DND-41 (cell line): ENCODE results near the gene ATP5PO.

Source experiments
- ATAC-seq: fragments of 200-7000 bp; cut with Tn5 transposase; 3 replicates; pipeline ENCODE4 v1.9.1; 2021; ENCODE audit warnings: low read depth; ENCODE audit not compliant: insufficient read depth
- DNase-seq: peaks from one replicate; pipeline ENCODE4 v3.0.0-alpha.2; 2020
- H2AFZ ChIP-seq: 2 replicates; pipeline ENCODE4 v1.6.0; 2012; ENCODE audit warnings: low read depth, low read length
- H3K27ac ChIP-seq: 2 replicates; pipeline ENCODE4 v1.5.1; 2012; ENCODE audit warnings: low read length, inconsistent platforms
- H3K27me3 ChIP-seq: fragments of 200-600 bp; sonication (generic); 2 replicates; pipeline ENCODE4 v1.6.0; 2012; ENCODE audit warnings: low read length, mild to moderate bottlenecking, inconsistent platforms; ENCODE audit not compliant: insufficient read depth, poor library complexity
- H3K36me3 ChIP-seq: 2 replicates; pipeline ENCODE4 v1.5.1; 2012; ENCODE audit warnings: low read length, inconsistent platforms; ENCODE audit not compliant: insufficient read depth
- H3K4me1 ChIP-seq: 2 replicates; pipeline ENCODE4 v1.5.1; 2012; ENCODE audit warnings: mild to moderate bottlenecking, low read length; ENCODE audit not compliant: insufficient read depth
- H3K4me2 ChIP-seq: 2 replicates; pipeline ENCODE4 v1.6.0; 2012; ENCODE audit warnings: mild to moderate bottlenecking, moderate library complexity, low read length, inconsistent platforms; ENCODE audit not compliant: insufficient read depth
- H3K4me3 ChIP-seq, 2 experiments: fragments of 200-600 bp in 1 of 2; shearing (Covaris generic) in 1 of 2; 2 replicates each; pipeline ENCODE4 v1.5.1; 2012 to 2016; ENCODE audit warnings: inconsistent platforms in 2 of 2, low read length in 2 of 2, mild to moderate bottlenecking in 2 of 2, low read depth in 1 of 2, moderate library complexity in 1 of 2
- H3K79me2 ChIP-seq: 2 replicates; pipeline ENCODE4 v1.6.0; 2012; ENCODE audit warnings: low read length, inconsistent platforms; ENCODE audit not compliant: insufficient read depth
- H3K9ac ChIP-seq: 2 replicates; pipeline ENCODE4 v1.6.0; 2012; ENCODE audit warnings: low read depth, mild to moderate bottlenecking, inconsistent platforms, low read length, moderate library complexity
- H3K9me3 ChIP-seq: 2 replicates; pipeline ENCODE4 v1.5.1; 2012; ENCODE audit warnings: low read length, moderate library complexity, mild to moderate bottlenecking, inconsistent platforms; ENCODE audit not compliant: insufficient read depth, severe bottlenecking
- H4K20me1 ChIP-seq: 2 replicates; pipeline ENCODE4 v1.6.0; 2012; ENCODE audit warnings: low read length; ENCODE audit not compliant: insufficient read depth
- CTCF ChIP-seq: IDR thresholded peaks from 2 replicates; pipeline ENCODE4 v1.5.1; 2012; ENCODE audit warnings: borderline replicate concordance, low read length, moderate library complexity, mild to moderate bottlenecking; ENCODE audit not compliant: poor library complexity, severe bottlenecking; ENCODE audit errors: extremely low read depth
- EZH2 ChIP-seq: IDR thresholded peaks from 3 replicates; pipeline ENCODE4 v1.6.1; 2012; ENCODE audit warnings: borderline replicate concordance, low read depth, mild to moderate bottlenecking, moderate library complexity, low read length, inconsistent platforms; ENCODE audit not compliant: severe bottlenecking

ATP5PO gene

GRCh38 chr21:33899199-33899598, 16.4 kb downstream of the ATP5PO start:
- no peak overlapping the region for H3K9ac ChIP-seq

GRCh38 chr21:33898586-33898985, 17.0 kb downstream of the ATP5PO start:
- H3K9ac ChIP-seq, result no peak overlapping the region
- H3K36me3 ChIP-seq, result peaks cover 23% of the 10 kb centered on the region
- no peak overlapping the region for H3K4me2 ChIP-seq
- no peaks in the 10 kb centered on the region for H4K20me1 ChIP-seq
- no peak overlapping the region for H3K4me3 ChIP-seq
- DNase-seq, result no peak
- no peaks in the 10 kb centered on the region for H3K27me3 ChIP-seq
- no peak overlapping the region for H2AFZ ChIP-seq
- no peak overlapping the region for H3K27ac ChIP-seq
- no peak for ATAC-seq
- no peaks in the 10 kb centered on the region for H3K9me3 ChIP-seq
- no peaks in the 10 kb centered on the region for H3K79me2 ChIP-seq
- no peak for TF ChIP-seq EZH2
- TF ChIP-seq CTCF, result no peak
- H3K4me1 ChIP-seq, result peaks cover 16% of the 10 kb centered on the region

More at GRCh38 chr21:33899199-33899598, 16.4 kb downstream of the ATP5PO start:
- no peaks in the 10 kb centered on the region for H3K9me3 ChIP-seq
- ATAC-seq (no peak), DNase-seq (no peak)
- H3K27ac ChIP-seq, result no peak overlapping the region
- TF ChIP-seq EZH2, result no peak
- no peak for TF ChIP-seq CTCF
- H3K4me3 ChIP-seq, result no peak overlapping the region
- peaks cover 29% of the 10 kb centered on the region for H3K36me3 ChIP-seq
- H3K4me1 ChIP-seq, result peaks cover 14% of the 10 kb centered on the region
- H3K27me3 ChIP-seq, result no peaks in the 10 kb centered on the region
- H3K79me2 ChIP-seq, result no peaks in the 10 kb centered on the region
- H3K4me2 ChIP-seq, result no peak overlapping the region
- no peak overlapping the region for H2AFZ ChIP-seq
- no peaks in the 10 kb centered on the region for H4K20me1 ChIP-seq

GRCh38 chr21:33897739-33898138, 17.9 kb downstream of the ATP5PO start:
- ATAC-seq (no peak), DNase-seq (no peak)
- Histone ChIP-seq H3K4me1 (peaks cover 16% of the 10 kb centered on the region), H2AFZ (no peak overlapping the region), H4K20me1 (no peaks in the 10 kb centered on the region), H3K27ac (no peak overlapping the region), H3K4me2 (no peak overlapping the region), H3K9ac (no peak overlapping the region), H3K4me3 (no peak overlapping the region), H3K9me3 (no peaks in the 10 kb centered on the region), H3K27me3 (no peaks in the 10 kb centered on the region), H3K79me2 (no peaks in the 10 kb centered on the region), H3K36me3 (peaks cover 14% of the 10 kb centered on the region)
- TF ChIP-seq CTCF (no peak), EZH2 (no peak)

GRCh38 chr21:33897098-33897497, 18.5 kb downstream of the ATP5PO start:
- peaks cover 8% of the 10 kb centered on the region for H3K36me3 ChIP-seq
- DNase-seq (no peak), ATAC-seq (no peak)
- H3K27me3 ChIP-seq, result no peaks in the 10 kb centered on the region
- TF ChIP-seq CTCF, result no peak
- no peak for TF ChIP-seq EZH2
- no peak overlapping the region for H3K27ac ChIP-seq
- no peaks in the 10 kb centered on the region for H3K9me3 ChIP-seq
- peaks cover 16% of the 10 kb centered on the region for H3K4me1 ChIP-seq
- H3K4me3 ChIP-seq, result no peak overlapping the region
- no peaks in the 10 kb centered on the region for H4K20me1 ChIP-seq
- H3K79me2 ChIP-seq, result no peaks in the 10 kb centered on the region
- no peak overlapping the region for H3K9ac ChIP-seq
- no peak overlapping the region for H2AFZ ChIP-seq
- H3K4me2 ChIP-seq, result no peak overlapping the region
